ENCODE results near the gene SERPINE2.

SERPINE2 gene, protein sequence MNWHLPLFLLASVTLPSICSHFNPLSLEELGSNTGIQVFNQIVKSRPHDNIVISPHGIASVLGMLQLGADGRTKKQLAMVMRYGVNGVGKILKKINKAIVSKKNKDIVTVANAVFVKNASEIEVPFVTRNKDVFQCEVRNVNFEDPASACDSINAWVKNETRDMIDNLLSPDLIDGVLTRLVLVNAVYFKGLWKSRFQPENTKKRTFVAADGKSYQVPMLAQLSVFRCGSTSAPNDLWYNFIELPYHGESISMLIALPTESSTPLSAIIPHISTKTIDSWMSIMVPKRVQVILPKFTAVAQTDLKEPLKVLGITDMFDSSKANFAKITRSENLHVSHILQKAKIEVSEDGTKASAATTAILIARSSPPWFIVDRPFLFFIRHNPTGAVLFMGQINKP

DNA sequence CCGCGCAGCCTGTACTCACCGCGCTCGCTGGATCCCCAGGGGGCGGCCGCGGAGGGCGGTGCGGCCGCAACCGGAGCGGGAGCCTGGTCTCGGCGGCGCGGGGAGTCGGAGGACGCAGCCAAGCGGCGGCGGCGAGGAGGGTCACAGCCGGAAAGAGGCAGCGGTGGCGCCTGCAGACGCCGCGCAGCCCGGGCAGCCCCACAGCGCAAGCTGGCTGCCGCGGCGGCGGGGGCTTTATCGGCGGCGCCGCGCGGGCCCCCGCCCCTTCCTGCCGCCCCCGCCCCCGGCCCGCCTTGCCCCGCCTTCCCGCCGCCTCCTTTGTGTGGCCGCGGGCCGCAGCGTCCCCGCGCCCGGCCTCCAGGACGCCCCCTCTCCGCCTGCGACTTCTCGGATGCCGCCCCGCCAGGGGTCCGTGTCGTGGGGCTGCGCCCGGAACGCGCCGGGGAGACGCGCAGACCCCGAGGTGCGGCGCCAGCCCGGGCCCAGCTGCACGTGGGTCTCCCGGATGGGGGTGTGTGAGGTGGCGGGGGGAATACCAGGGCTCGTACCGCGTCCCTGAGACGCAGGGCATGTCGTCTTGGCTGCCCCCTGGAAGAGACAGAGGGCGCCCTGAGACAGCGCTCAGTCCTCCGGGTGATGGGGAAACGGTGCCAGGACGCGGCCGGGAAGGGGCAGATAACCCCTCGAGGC, at the start of gene SERPINE2:
TSS of gene SERPINE2 (minus strand) at position 207 of the 690 bp plus-strand sequence. CDS start 37,386 bp downstream, outside the sequence.
- peak; percentile 38 for DNase-seq (ENCODE audit: low read depth)

DNA sequence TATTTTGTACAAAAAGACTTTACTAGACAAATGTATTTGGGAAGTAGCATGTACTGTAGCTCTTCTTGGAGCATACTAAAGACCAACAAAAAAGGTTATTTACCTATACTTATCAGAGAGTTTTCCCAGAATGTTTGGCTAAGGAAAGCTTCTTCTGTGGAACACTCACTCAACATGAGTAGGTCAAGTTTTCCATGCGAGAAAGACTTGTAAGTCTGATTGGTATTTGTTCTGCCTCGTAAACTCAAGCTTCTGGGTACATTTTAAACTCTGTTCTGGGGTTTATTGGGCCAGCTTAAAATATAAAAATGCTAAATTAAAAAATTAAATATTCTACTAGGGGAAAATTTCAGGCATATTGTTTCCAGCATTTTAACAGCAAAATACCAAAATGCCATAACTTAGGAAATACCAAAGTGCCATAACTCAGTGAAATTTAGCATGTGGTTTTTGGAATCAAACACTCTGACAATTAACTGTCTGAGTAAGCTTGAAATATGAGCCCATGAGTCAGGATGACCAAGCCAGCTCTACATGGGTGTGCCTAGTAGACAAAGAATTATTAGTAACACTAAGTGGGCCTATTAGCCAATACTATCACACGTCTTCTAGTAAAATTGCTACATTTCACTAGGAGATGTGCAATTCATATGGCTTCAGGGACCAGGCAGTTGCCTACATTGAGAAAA, 47.3 kb upstream of the SERPINE2 start:
- no peak for DNase-seq (ENCODE audit: low read depth)

GRCh38 chr2:224085811-224086210, 46.7 kb upstream of the SERPINE2 start:
- DNase-seq (ENCODE audit: low read depth), result no peak

DNA sequence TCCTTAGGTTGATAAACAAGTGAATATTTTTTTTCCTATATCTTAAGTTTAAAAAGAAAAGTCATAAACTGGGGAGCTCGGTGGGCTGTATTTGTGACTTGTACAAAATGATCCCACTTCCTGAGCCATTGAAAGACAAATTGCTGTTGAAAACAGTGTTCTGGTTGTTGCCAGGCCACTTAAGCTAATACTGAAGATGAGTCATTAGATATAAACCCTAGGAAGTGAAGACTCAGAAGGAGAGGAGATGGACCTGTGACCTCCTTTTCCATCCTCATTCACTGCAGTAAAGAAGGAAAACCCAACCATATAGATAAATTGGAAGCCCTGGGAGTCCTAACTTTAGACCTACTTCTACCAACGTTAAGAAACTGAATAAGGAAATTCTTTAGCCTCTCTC, 46.2 kb upstream of the SERPINE2 start:
- no peak for DNase-seq (ENCODE audit: low read depth)

DNA sequence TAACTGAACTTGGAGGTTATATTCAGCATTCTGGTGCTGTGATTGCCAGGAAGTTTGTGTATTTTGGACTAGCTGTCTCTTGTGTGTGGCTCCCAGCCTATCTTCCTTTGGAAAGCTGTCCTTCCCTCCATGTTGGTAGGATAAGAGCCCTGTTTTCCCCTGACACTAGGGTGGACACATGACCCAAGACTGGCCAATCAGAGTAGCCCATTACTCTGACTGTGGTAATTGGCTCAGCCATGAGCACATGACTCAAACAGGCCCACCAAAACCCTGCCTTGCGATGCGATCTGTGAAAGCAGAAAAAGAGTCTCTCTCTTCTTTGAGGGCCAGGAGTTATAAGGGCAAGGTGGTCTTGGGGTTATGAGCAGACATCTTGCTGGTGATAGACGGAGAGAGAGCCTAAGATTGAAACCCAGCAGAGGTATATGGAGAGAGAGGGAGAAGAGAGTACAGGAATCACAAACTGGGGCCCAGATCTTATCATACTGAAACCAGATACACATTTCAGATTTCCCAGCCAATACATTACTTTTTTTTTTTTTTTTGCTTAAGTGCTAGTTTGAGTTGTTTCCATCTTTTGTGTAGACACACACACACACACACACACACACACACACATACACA, 45.3 kb upstream of the SERPINE2 start:
- no peak for DNase-seq (ENCODE audit: low read depth)

- no peak for DNase-seq (ENCODE audit: low read depth)
Measured at GRCh38 chr2:224083638-224084037, 44.6 kb upstream of the SERPINE2 start.

GRCh38 chr2:224078656-224079055, 39.6 kb upstream of the SERPINE2 start:
- DNase-seq (ENCODE audit: low read depth), result no peak

- no peak for DNase-seq (ENCODE audit: low read depth)
Measured at GRCh38 chr2:224077773-224078507, 38.9 kb upstream of the SERPINE2 start.

DNA sequence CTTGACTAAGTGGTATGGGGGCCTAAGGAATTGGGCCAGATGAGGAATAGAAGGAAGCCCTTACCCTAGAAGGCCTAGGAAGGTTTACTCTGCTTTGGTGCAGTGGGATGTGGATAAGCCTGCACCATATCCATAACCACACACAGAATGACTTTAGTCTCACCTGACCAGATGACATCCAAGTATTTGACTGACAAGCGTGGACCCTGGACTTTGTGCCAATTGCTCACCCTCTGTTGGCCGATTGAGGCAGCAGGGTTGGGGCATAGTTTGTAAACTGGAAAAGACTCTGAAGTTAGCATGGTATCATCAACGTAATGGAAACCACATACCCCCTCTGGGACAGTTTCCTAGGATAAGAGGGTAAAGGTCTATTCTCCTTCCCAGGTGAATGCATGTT, 36.5 kb upstream of the SERPINE2 start:
- no peak for DNase-seq (ENCODE audit: low read depth)

DNA sequence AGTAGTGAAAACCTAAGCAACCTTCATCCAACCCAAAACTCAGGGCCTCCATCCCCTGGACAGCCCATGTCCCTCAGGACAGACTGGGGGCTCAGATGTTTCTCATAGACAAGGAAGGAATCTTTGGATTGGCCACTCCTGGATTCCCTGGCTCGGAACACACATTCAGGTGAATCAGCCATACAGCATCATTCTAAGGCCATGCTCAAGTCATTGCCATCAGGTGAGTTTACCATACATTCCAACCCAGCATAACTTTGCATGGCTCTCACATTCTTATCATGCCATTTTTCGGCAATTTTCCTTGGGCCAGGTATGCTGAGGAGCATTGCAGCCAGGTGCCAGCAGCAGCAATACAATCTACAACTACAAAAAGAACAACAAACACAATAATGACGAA, 34.6 kb upstream of the SERPINE2 start:
- DNase-seq (ENCODE audit: low read depth), result no peak

DNA sequence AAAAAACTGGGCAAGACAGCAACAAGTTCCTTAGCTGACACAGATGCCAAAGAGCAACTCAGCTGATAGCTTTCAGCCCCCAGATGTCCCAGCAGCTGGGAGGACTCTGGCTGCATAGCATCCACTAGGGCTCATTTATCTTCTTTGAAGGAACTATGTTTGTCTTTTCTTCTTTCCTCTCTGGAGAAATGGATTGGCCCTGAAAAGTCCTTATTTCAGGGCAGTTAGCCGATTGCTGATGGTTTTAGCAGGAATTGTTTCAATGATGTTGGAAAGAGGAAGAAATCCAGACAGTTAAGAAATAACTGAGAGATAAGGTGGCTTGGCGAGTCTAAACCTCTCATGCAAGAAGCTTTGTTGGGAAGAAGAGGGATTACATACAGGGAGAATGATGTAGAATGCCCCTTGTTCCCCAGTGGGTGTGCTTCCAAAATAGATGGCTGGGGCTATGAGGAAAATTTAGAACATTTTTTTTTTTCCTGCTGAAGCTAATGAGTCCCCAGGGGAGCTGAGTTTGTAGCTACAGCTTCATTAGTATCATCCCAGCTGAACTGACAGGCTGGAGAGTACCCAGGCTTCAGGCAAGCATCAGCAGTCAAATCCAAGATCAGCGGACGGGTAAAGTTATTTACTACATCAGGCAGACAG, 33.6 kb upstream of the SERPINE2 start:
- no peak for DNase-seq (ENCODE audit: low read depth)

GRCh38 chr2:224069172-224069571, 30.1 kb upstream of the SERPINE2 start:
- no peak for DNase-seq (ENCODE audit: low read depth)

GRCh38 chr2:224063298-224063648, 24.2 kb upstream of the SERPINE2 start:
- DNase-seq (ENCODE audit: low read depth), result no peak

DNA sequence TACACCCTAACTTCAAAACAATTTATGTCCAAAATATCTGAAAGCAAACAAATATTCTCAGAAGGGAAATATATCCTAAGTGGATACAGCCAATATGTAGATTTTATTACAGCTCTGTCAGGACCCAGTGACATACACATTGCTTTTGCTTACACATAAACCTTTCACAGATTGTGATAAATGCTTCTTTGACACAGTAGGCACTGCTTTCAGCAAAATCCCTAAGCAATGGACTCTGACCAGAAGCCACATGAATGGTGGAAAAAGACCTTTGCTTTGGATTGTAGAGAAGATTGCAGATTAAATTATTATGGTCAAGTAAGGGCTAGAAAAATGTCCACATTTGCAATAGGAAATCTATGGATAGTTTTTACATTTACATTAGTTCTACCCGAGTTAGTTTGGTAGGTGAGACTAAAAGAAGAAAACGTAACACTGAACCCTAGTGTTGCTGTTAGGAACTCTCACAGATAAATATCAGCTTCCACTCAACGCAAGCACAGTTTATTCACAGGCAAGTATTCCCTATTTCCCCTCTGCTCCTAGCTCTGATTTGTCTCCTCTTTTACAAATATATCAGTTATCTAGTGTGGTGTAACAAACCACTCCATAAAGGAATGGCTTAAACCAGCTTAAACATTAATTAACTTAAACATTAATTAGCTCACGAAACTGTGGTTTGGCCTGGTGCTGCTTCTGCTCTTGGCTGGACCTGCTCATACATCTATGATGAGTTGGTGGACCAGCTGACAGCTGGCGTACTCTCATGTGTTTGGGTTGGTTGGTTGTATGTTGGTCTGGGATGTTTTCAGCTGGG, 23.6 kb upstream of the SERPINE2 start:
- DNase-seq (ENCODE audit: low read depth), result no peak

- DNase-seq (ENCODE audit: low read depth), result no peak
Measured at GRCh38 chr2:224060783-224061482, 21.8 kb upstream of the SERPINE2 start.

DNA sequence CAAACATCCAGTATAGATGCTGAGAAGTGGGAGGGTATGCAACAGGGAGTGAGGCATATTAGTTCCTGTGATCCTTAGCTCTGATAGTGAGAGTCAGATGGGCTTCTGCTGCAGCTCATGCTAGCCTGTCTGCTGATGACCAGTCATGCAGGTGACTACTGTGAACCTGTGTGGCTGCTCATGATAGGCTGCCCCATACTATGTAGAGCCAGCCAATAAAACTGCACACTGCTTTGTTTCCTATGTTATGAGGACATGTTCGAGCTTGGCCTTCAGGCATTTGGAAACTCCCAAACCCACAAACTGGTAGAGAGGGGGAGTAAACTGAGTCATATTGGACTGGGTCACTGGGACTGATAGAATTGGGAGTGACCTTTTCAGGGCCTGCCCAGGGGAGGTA, 20.1 kb upstream of the SERPINE2 start:
- no peak for DNase-seq (ENCODE audit: low read depth)

DNA sequence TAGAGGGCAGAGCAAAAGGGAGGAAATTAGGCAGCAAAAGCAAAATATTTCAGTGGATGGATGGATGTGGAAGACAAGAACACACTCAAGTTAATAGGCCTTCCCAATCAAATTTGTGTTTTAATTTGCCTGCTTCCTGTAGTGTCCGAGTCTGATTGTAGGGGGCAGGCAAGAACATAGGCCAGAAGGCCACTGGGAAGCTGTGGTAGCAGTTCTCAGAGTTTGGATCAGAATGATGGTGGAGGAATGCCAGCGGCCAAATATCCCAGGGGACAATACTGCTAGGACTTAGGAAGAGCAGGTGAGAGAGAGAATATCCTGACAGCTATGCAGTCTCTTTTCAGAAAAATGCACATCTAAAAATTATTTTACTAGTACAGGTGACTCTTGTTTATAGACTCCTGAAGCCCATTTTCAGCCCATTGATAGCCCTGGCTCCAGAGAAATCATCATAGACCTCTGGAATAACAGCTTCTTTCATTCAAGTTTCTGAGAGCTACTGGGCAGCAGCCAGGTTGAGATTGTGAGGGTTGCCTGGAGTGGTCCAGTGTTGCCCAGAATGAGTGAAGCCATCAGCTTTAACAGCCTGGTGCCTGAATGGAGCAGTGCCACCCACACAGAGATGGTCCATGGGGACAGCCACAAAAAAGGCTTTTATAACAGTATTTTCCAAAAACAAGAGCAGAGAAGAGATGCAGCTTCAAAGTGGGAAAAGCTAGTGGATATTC, 19.1 kb upstream of the SERPINE2 start:
- no peak for DNase-seq (ENCODE audit: low read depth)

DNA sequence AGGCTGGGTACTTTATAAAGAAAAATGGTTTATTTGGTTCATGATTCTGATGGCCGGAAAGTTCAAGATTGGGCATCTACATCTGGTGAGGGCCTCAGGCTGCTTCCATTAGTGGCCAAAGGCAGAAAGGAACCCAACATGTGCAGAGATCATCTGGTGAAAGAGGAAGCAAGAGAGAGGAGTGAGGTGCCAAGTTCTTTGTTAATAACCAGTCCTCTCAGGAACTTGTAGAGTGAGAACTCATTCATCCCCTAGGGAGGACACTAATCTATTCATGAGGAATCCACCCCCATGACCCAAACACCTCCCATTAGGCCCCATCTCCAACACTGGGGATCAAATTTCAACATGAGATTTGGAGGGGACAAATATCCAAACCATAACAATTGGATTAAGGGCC, 17.8 kb upstream of the SERPINE2 start:
- DNase-seq (ENCODE audit: low read depth), result no peak

GRCh38 chr2:224055101-224055500, 16.0 kb upstream of the SERPINE2 start:
- DNase-seq (ENCODE audit: low read depth), result no peak

All from activated T-cell treated with anti-CD3 and anti-CD28 coated beads for 24 hours (primary cell).